ENCODE measurements around the gene KATNAL2.

KATNAL2 gene

GRCh38 chr18:46910856-46911255 lies 6.5 kb upstream of the KATNAL2 start:
- TF ChIP-seq GATA3 (IDR thresholded peaks at IDR 0.05; ENCODE audit: low read depth, low read length) (no peak), GATA2 (IDR thresholded peaks at IDR 0.05; ENCODE audit: low read depth, low read length) (no peak)

DNA sequence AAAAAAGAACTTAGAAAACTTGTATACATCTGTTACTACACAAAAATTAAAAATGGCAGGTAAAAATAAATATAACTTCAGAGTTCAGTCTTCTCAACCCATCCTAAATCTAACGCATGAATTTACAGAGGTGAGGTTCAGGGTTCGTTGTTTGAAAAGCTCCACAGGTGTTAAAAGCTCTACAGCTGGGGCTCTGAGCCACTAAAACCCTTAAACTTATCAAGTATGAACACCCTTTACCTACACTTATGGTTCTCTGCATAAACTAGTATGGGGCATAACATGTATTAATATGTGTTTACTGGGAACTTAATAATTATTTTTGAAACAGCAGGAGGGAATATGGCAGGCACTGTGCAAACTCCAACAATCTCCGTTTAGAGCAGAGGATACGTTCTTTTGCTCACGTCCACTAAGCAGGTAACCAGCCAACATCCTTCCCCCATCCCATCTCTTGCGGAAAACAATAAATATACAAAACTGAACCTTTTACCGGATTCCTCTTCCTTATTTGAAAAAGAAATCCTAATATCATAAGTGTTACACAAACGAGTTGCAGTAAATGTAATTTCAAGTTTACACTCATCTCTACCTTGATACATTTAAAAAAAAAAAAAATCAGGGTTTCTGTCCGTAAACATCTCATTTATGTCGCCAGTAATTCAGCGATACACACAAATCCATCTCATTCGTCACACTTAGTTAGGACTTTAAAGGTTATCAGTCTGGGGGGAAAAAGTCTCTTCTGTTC lies 1.4 kb upstream of the KATNAL2 start:
- TF ChIP-seq GATA2 (IDR thresholded peaks at IDR 0.05; ENCODE audit: low read depth, low read length) = no peak
- TF ChIP-seq GATA3 (IDR thresholded peaks at IDR 0.05; ENCODE audit: low read depth, low read length) = no peak

- no peak for TF ChIP-seq GATA2 (IDR thresholded peaks at IDR 0.05; ENCODE audit: low read depth, low read length)
- no peak for TF ChIP-seq GATA3 (IDR thresholded peaks at IDR 0.05; ENCODE audit: low read depth, low read length)
Measured at GRCh38 chr18:46916551-46917107, 773 bp upstream of the KATNAL2 start.

- TF ChIP-seq GATA3 (IDR thresholded peaks at IDR 0.05; ENCODE audit: low read depth, low read length) (no peak), GATA2 (IDR thresholded peaks at IDR 0.05; ENCODE audit: low read depth, low read length) (no peak)
Measured at GRCh38 chr18:46917803-46918600, 600 bp downstream of the KATNAL2 start.

DNA sequence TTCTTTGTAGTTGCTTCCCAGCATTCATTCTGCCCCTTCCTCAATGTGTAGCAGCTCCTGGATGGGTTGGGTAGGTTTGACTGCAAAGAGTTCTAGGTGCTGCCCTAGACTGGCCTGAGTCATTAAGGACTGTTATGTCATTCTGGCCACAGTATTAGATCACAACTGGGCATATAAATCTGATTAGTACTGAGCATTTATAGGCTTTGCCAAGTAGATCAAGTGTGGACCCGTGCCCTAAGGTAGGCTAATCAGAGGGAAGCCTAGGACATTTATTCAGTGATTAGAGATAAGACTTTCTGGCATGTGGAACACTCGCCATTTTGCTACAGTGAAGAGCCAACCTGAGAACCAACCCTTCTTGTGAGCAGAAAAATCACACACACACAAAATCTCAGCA lies 2.7 kb downstream of the KATNAL2 start:
- TF ChIP-seq GATA3 (IDR thresholded peaks at IDR 0.05; ENCODE audit: low read depth, low read length) = no peak
- TF ChIP-seq GATA2 (IDR thresholded peaks at IDR 0.05; ENCODE audit: low read depth, low read length) = no peak

DNA sequence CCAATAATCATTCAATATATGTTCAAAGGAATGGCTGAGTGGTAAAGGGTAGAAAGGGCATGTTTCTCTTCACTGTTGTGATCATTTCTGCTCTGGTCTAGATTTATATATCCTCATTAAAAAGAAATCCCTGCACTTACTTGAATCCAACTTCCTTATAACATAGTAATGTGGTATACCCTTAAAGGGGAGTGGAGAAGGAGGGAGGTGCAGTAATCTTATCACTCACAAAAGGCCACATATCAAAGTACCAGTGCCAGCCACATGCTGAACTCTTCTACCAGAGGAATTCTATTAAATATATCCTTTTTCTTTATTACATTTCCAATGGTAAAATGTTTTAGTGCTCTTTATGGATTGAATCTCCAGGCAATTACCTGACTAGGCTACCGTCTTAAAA lies 3.3 kb downstream of the KATNAL2 start:
- TF ChIP-seq GATA2 (IDR thresholded peaks at IDR 0.05; ENCODE audit: low read depth, low read length) (no peak), GATA3 (IDR thresholded peaks at IDR 0.05; ENCODE audit: low read depth, low read length) (no peak)

DNA sequence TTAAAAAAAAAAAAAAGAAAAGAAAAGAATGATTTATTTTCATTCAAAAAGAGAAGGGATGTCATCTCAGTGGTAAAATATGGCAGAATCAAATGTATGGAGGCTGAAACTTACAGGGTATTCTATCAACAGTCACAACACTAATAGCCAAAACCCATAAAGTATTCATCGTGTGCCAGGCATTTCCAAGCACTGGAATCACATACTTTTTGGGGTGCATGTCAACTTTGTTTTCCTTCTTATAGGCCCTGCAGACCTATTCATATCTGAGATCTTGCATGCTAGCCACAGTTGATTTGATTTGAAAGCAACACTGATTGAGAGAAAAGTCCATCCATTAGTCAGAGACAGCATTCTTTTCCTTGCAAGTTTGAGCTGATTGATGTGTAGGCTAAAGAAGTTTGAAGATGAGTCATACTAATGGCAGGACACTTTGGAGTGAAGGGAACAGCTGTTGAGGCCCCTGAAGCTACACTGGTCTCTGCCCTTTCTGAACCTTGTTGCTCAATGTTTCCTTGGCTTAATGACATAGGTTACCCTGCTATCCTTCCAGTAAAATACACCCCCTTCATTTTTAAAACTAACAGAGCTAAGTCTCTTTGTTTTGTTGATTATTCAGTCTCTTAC lies 22.0 kb downstream of the KATNAL2 start:
- TF ChIP-seq GATA2 (IDR thresholded peaks at IDR 0.05; ENCODE audit: low read depth, low read length) (no peak), GATA3 (IDR thresholded peaks at IDR 0.05; ENCODE audit: low read depth, low read length) (no peak)

- no peak for TF ChIP-seq GATA3 (IDR thresholded peaks at IDR 0.05; ENCODE audit: low read depth, low read length)
- TF ChIP-seq GATA2 (IDR thresholded peaks at IDR 0.05; ENCODE audit: low read depth, low read length) = no peak
Measured at GRCh38 chr18:46939998-46940571, 22.7 kb downstream of the KATNAL2 start.

DNA sequence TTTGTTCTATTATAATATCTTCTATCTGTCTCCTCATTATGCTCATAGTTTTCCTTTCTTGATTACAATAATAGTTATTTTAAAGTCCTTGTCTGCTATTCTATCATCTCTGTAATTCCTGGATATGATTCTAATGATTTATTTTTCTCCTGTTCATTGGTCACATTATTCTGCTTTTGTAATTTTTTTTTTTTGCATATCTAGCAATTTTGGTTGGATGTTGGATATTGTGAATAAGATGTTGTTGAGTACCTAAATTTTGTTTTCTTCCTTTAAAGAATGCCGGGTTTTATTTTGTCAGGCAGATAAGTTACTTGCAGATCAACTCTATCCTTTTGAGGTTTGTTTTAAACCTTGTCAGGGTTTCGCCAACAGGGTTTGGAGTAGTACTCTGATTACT lies 25.2 kb downstream of the KATNAL2 start:
- no peak for TF ChIP-seq GATA2 (IDR thresholded peaks at IDR 0.05; ENCODE audit: low read depth, low read length)
- no peak for TF ChIP-seq GATA3 (IDR thresholded peaks at IDR 0.05; ENCODE audit: low read depth, low read length)

- no peak for TF ChIP-seq GATA3 (IDR thresholded peaks at IDR 0.05; ENCODE audit: low read depth, low read length)
- TF ChIP-seq GATA2 (IDR thresholded peaks at IDR 0.05; ENCODE audit: low read depth, low read length) = no peak
Measured at GRCh38 chr18:46946656-46947282, 29.4 kb downstream of the KATNAL2 start.

- TF ChIP-seq GATA3 (IDR thresholded peaks at IDR 0.05; ENCODE audit: low read depth, low read length) = no peak
- TF ChIP-seq GATA2 (IDR thresholded peaks at IDR 0.05; ENCODE audit: low read depth, low read length) = no peak
Measured at GRCh38 chr18:46950064-46950656, 32.8 kb downstream of the KATNAL2 start.

- TF ChIP-seq GATA3 (IDR thresholded peaks at IDR 0.05; ENCODE audit: low read depth, low read length) = no peak
- no peak for TF ChIP-seq GATA2 (IDR thresholded peaks at IDR 0.05; ENCODE audit: low read depth, low read length)
Measured at GRCh38 chr18:46953195-46953594, 35.8 kb downstream of the KATNAL2 start.

- TF ChIP-seq GATA3 (IDR thresholded peaks at IDR 0.05; ENCODE audit: low read depth, low read length) = no peak
- no peak for TF ChIP-seq GATA2 (IDR thresholded peaks at IDR 0.05; ENCODE audit: low read depth, low read length)
Measured at GRCh38 chr18:46958209-46958608, 40.8 kb downstream of the KATNAL2 start.
